K562 (cell line): ENCODE measurements around the gene TRAF3IP1. TPM values are rescaled to one million over a fixed set of nuclear protein-coding genes. Genes with fewer than 3 reads are reported as not detected.

Experiments
- ATAC-seq: fragments of 200-7000 bp; cut with Tn5 transposase; 3 replicates; pipeline ENCODE4 v1.9.1; 2020; ENCODE audit warnings: moderate library complexity
- BruUV-seq: library from RNA; stranded (reverse); fragments of 400-500 nt; replicated peaks from 2 replicates; lab custom pipeline; 2021; lab: Mats Ljungman, UMichigan
- CTCF ChIA-PET: fragments of 300-600 bp; formaldehyde crosslinking; extraction: SDS; loops from one replicate; lab custom pipeline; 2021; ENCODE audit warnings: low intra/inter-chr PET ratio; lab: Yijun Ruan, JAX
- POLR2A ChIA-PET: fragments of 300-600, 350-650 bp; sonication (Branson Sonifier 250); formaldehyde crosslinking; extraction: SDS; loops from one replicate; lab custom pipeline; 2021; ENCODE audit warnings: antibody characterized with exemption, inconsistent platforms; lab: Yijun Ruan, JAX
- DNase-seq, 4 experiments: peaks; one replicate each; pipeline versions ENCODE4 v3.0.0 to v3.0.0-alpha.2; 2011 to 2018; ENCODE audit warnings: low spot score in 3 of 4, mixed read lengths in 3 of 4; ENCODE audit errors: extremely low read depth in 1 of 4
- FAIRE-seq: peaks from 2 replicates; lab custom pipeline; 2011; peaks lifted over from hg19 to GRCh38; lab: Jason Lieb, UNC
- H2AFZ ChIP-seq: 2 replicates; pipeline ENCODE4 v1.6.0; 2011; ENCODE audit warnings: low read depth, low read length, control low read depth, inconsistent platforms
- H3K27ac ChIP-seq: fragments of 200-600 bp; 3 replicates; pipeline ENCODE4 v1.8.0; 2011; ENCODE audit warnings: low read depth, mild to moderate bottlenecking, control low read depth, inconsistent platforms, low read length, moderate library complexity, mixed read lengths; ENCODE audit errors: extremely low read depth
- H3K27me3 ChIP-seq, 2 experiments: fragments of 300-600 bp in 1 of 2; 2 replicates in 1 of 2; 3 replicates in 1 of 2; pipeline versions ENCODE4 v1.6.0 to v1.8.0; 2011; ENCODE audit warnings: inconsistent platforms in 2 of 2, low read length in 2 of 2, mild to moderate bottlenecking in 1 of 2, mixed read lengths in 1 of 2, moderate library complexity in 1 of 2; ENCODE audit not compliant: control insufficient read depth in 2 of 2, insufficient read depth in 2 of 2
- H3K36me3 ChIP-seq: fragments of 300-600 bp; 3 replicates; pipeline ENCODE4 v1.8.0; 2011; ENCODE audit warnings: mild to moderate bottlenecking, low read length, inconsistent platforms; ENCODE audit not compliant: control insufficient read depth, insufficient read depth
- H3K4me1 ChIP-seq, 2 experiments: fragments of 200-600 bp in 1 of 2; replicated peaks in 1 of 2; 2 replicates in 1 of 2; 3 replicates in 1 of 2; pipeline versions ENCODE4 v1.5.1 to v1.8.0; 2011; ENCODE audit warnings: inconsistent platforms in 2 of 2, low read length in 2 of 2, mild to moderate bottlenecking in 1 of 2, mixed read lengths in 1 of 2, moderate library complexity in 1 of 2; ENCODE audit not compliant: control insufficient read depth in 2 of 2, insufficient read depth in 2 of 2
- H3K4me2 ChIP-seq: 2 replicates; pipeline ENCODE4 v1.6.1; 2011; ENCODE audit warnings: low read length, control low read depth, inconsistent platforms, mixed read lengths; ENCODE audit not compliant: insufficient read depth
- H3K4me3 ChIP-seq: fragments of 200-600 bp; sonication (generic), shearing (Covaris generic); 2 replicates; pipeline ENCODE4 v1.5.1; 2016; ENCODE audit warnings: control low read depth, inconsistent platforms
- H3K79me2 ChIP-seq: fragments of 200-600 bp; 3 replicates; pipeline ENCODE4 v1.8.0; 2011; ENCODE audit warnings: low read length, inconsistent platforms; ENCODE audit not compliant: control insufficient read depth, insufficient read depth
- H3K9ac ChIP-seq, 2 experiments: 2 replicates each; pipeline versions ENCODE4 v1.6.0 to v1.6.1; 2011; ENCODE audit warnings: low read depth in 2 of 2, low read length in 2 of 2, control low read depth in 1 of 2, inconsistent platforms in 1 of 2, mild to moderate bottlenecking in 1 of 2, mixed read lengths in 1 of 2; ENCODE audit not compliant: insufficient read depth in 1 of 2
- H3K9me1 ChIP-seq: one replicate; pipeline ENCODE4 v1.6.0; 2011; ENCODE audit warnings: inconsistent platforms, mild to moderate bottlenecking, low read length, moderate library complexity; ENCODE audit not compliant: control insufficient read depth, insufficient read depth
- H3K9me3 ChIP-seq: replicated peaks from 2 replicates; pipeline ENCODE4 v1.5.1; 2011; ENCODE audit warnings: low read depth, low read length, inconsistent platforms; ENCODE audit not compliant: control insufficient read depth, insufficient read depth
- H4K20me1 ChIP-seq: replicated peaks from 2 replicates; pipeline ENCODE4 v1.6.1; 2011; ENCODE audit warnings: low read length, inconsistent platforms, mixed read lengths; ENCODE audit not compliant: control insufficient read depth, insufficient read depth
- ASH1L ChIP-seq: fragments of 450-650 bp; IDR thresholded peaks from 2 replicates; pipeline ENCODE4 v1.6.1; 2018; ENCODE audit warnings: borderline replicate concordance, mild to moderate bottlenecking, low read depth; ENCODE audit not compliant: partially characterized antibody
- CLOCK ChIP-seq: fragments of 250-450 bp; sonication (Bioruptor Pico); IDR thresholded peaks from 2 replicates; pipeline ENCODE4 v1.4.0; 2020; ENCODE audit warnings: mild to moderate bottlenecking, moderate library complexity, borderline replicate concordance
- HDAC2 ChIP-seq: fragments of 450-650 bp; IDR thresholded peaks from 2 replicates; pipeline ENCODE4 v1.6.1; 2016; ENCODE audit warnings: mild to moderate bottlenecking
- HES1 ChIP-seq: fragments of 450-650 bp; IDR thresholded peaks from 2 replicates; pipeline ENCODE4 v1.6.1; 2016; ENCODE audit warnings: low read depth, mild to moderate bottlenecking, moderate library complexity
- HIVEP1 ChIP-seq: fragments of 250-450 bp; sonication (Bioruptor Pico); IDR thresholded peaks from 2 replicates; pipeline ENCODE4 v1.4.0; 2020; ENCODE audit warnings: mild to moderate bottlenecking
- HLTF ChIP-seq: fragments of 450-650 bp; IDR thresholded peaks from 2 replicates; pipeline ENCODE4 v1.6.1; 2016
- L3MBTL2 ChIP-seq: fragments of 450-650 bp; IDR thresholded peaks from 2 replicates; pipeline ENCODE4 v1.6.1; 2016; ENCODE audit warnings: mild to moderate bottlenecking, moderate library complexity
- MEF2D ChIP-seq: conservative IDR thresholded peaks from 2 replicates; pipeline ENCODE4 v1.6.1; 2016; ENCODE audit warnings: low read depth, missing genetic modification characterization, missing compliant biosample characterization
- NFXL1 ChIP-seq: fragments of 450-650 bp; formaldehyde crosslinking; IDR thresholded peaks from 2 replicates; pipeline ENCODE4 v1.4.0; 2021; ENCODE audit warnings: mild to moderate bottlenecking
- POLR2B ChIP-seq: fragments of 450-650 bp; IDR thresholded peaks from 2 replicates; pipeline ENCODE4 v1.6.1; 2018; ENCODE audit warnings: low read depth; ENCODE audit not compliant: partially characterized antibody
- RERE ChIP-seq: sonication (generic); formaldehyde crosslinking; IDR thresholded peaks from 2 replicates; pipeline ENCODE4 v1.8.0; 2023; ENCODE audit warnings: missing genetic modification reagents, mild to moderate bottlenecking, borderline replicate concordance
- TEAD1 ChIP-seq, 2 experiments: fragments of 450-650 bp in 1 of 2; sonication (generic) in 1 of 2; formaldehyde crosslinking; IDR thresholded peaks; 2 replicates each; pipeline versions ENCODE4 v1.4.0 to v1.8.0; 2020 to 2022; ENCODE audit warnings: mild to moderate bottlenecking in 2 of 2, missing genetic modification reagents in 1 of 2
- XRCC4 ChIP-seq: IDR thresholded peaks from one replicate; pipeline ENCODE4 v1.6.1; 2011; ENCODE audit not compliant: insufficient read depth, insufficient read length; ENCODE audit errors: extremely low read depth
- WGBS: fragments of 100-300 bp; shearing (Covaris generic); methylation state at CpG from one replicate; pipeline ENCODE4 v1.1.6; 2016; ENCODE audit warnings: low coverage, mixed read lengths; ENCODE audit not compliant: insufficient coverage; ENCODE audit errors: missing lambda C conversion rate; 5-methylcytosine and 5-hydroxymethylcytosine counted together
- in situ Hi-C: fragments of 300-500 bp; cut with MboI; formaldehyde crosslinking; loops from 4 replicates; pipeline ENCODE4 v1.15.0; 2018; ENCODE audit warnings: inconsistent platforms, mixed read lengths
- intact Hi-C: fragments of 100-400 bp; cut with micrococcal nuclease; formaldehyde crosslinking; loops from 2 replicates; pipeline ENCODE4 v1.14.2; 2022
- polyA plus RNA-seq, 8 experiments: library from polyadenylated mRNA; depleted of rRNA in 4 of 8; stranded (reverse) in 5 of 8; unstranded in 3 of 8; fragments of >200 nt; fragmentation: Nextera tagmentation in 2 of 8; fragmentation: Illumina TruSeq in 1 of 8; extraction: Ambion mirVana in 2 of 8; extraction: Trizol in 1 of 8; gene quantifications; 2 replicates each; pipeline versions ENCODE4 v1.2.1 to v1.2.3, GENCODE V29; 2011 to 2014; ENCODE audit warnings: inconsistent platforms in 1 of 8, missing spikeins in 1 of 8
- total RNA-seq, 7 experiments: library from RNA; depleted of rRNA in 6 of 7; stranded (reverse); fragments of >200 nt in 6 of 7; fragmentation: Illumina TruSeq in 2 of 7; extraction: Trizol in 2 of 7; gene quantifications; 2 replicates each; pipeline versions ENCODE4 v1.2.1 to v1.2.3, GENCODE V29; 2011 to 2021; ENCODE audit warnings: low replicate concordance in 1 of 7

Gene TRAF3IP1
- total and polyA plus RNA-seq, 9 of the 15 experiments (the other 6 are each of a cell fraction or from before 2014, with no cell fraction given) = 1.3 to 7.4 (median 3.4) TPM

GRCh38 chr2:238339395-238339780 is 19.1 kb downstream of the TRAF3IP1 start:
- 0 out of 3 replicates have a peak, but pooled peaks cover 2% of the 10 kb centered on the region for H3K36me3 ChIP-seq
- H4K20me1 ChIP-seq = no peaks in the 10 kb centered on the region
- no peaks in the 10 kb centered on the region for H3K79me2 ChIP-seq
- ChIA-PET POLR2A (interaction anchor here (0.7 kb wide), 1 partner anchor 212 kb away, joined by 3 read pairs; no protein-coding TSS in a partner anchor), CTCF (no interaction called here)
- no peak for FAIRE-seq
- 92% methylated on average over 8 of the region's 11 CpGs for WGBS
- DNase-seq = no peak
- no peaks in the 10 kb centered on the region; a peak in 1 of 5 replicates for H3K4me1 ChIP-seq
- H3K9me1 ChIP-seq = no peaks in the 10 kb centered on the region
- no peaks in the 10 kb centered on the region for H3K9me3 ChIP-seq
- in situ Hi-C loops (no loop called here), intact Hi-C loops (no loop called here)
- no peak overlapping the region for H3K4me2 ChIP-seq
- H3K27ac ChIP-seq = no peak overlapping the region
- no peak for ATAC-seq
- H3K9ac ChIP-seq = no peak overlapping the region; a peak in 1 of 4 replicates
- BruUV-seq = no TSS peak
- no peak overlapping the region for H3K4me3 ChIP-seq
- H3K27me3 ChIP-seq = no peaks in the 10 kb centered on the region
- no peak overlapping the region for H2AFZ ChIP-seq
- TF ChIP-seq HLTF (no peak), XRCC4 (no peak), TEAD1 (CRISPR knock-in tag; IDR thresholded peaks at IDR 0.05) (no peak), MEF2D (tag) (no peak), HES1 (no peak), NFXL1 (CRISPR knock-in tag) (no peak), ASH1L (no peak), CLOCK (CRISPR knock-in tag) (no peak), L3MBTL2 (no peak), HIVEP1 (CRISPR knock-in tag) (no peak), RERE (no peak), POLR2B (no peak), HDAC2 (no peak)
